ENCODE results near the gene KAZN. TPM values are rescaled to one million over a fixed set of nuclear protein-coding genes. Genes with fewer than 3 reads are reported as not detected.

Gene KAZN
- total and polyA plus RNA-seq, 9 donors, result 5.1 to 17.4 (median 14.3) TPM

DNA sequence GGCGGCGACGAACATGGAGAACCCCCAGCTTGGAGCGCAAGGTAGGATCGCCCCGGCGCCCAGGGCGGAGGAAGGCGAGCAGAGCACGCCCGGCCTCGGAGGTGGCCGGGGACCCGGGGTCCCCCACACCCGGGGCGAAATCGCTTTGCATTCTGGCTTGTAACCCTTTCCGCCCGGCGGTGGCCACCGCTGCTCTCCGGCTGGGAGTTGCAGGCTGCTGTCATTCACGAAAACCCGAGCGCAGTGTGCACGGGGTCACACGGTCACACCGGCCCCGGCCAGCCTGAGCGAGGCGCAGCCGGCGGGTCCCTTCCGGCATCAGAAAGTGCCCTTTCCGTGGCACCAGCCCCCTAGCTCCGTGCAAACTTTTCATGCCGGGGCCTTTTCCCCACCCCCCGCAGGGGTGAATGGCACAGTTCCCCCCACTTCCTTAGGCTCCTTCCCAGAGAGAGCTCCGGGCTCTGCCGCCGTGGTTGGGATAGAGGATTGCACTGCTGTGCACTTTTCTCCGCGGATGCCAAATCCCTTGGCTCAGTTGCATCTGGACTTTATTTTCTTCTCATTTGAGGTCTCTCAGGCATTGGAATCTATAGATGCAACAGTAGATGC is 802 bp downstream of the KAZN start:
- H3K36me3 ChIP-seq (ENCODE audit: control insufficient read depth, insufficient read depth, low read length), result no peaks in the 10 kb centered on the region
- peak overlapping the region; percentile 51 for H3K4me3 ChIP-seq (ENCODE audit: low read length)
- H3K4me1 ChIP-seq (ENCODE audit: control insufficient read depth, insufficient read depth, low read length), result peaks cover 35% of the 10 kb centered on the region
- no peak overlapping the region for H3K27ac ChIP-seq (ENCODE audit: low read length)
- under 1% methylated on average over 37 of the region's 43 CpGs for WGBS (ENCODE audit: insufficient coverage)
- no peaks in the 10 kb centered on the region for H3K9me3 ChIP-seq (replicated peaks; ENCODE audit: control insufficient read depth, low read depth, low read length)
- DNase-seq, result peak; percentile 23
- H3K27me3 ChIP-seq (ENCODE audit: control insufficient read depth, insufficient read depth, low read length), result peaks cover 40% of the 10 kb centered on the region

DNA sequence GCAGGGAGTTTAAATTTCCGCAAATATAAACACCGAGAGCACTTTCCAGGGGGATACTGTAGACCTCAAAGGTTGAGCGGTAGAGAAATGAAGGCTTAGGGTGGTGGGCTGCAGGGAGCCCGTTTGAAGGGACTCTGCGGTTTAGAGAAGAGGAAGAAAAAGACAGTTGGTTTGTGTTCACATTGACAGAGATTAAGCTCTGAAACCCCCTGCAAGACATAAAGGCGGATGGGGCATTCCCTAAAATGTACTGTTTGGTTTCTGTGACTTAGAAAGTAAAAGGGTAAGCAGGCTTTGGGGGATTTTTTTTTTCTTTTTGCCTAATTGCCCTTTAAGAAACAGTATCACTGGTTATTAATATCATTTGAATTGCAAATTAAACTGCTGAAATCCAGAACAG is 1.3 kb downstream of the KAZN start:
- Histone ChIP-seq H3K4me3 (ENCODE audit: low read length) (peak overlapping the region; percentile 51), H3K36me3 (ENCODE audit: control insufficient read depth, insufficient read depth, low read length) (no peaks in the 10 kb centered on the region), H3K27ac (ENCODE audit: low read length) (no peak overlapping the region), H3K4me1 (ENCODE audit: control insufficient read depth, insufficient read depth, low read length) (peaks cover 38% of the 10 kb centered on the region), H3K27me3 (ENCODE audit: control insufficient read depth, insufficient read depth, low read length) (peaks cover 40% of the 10 kb centered on the region), H3K9me3 (replicated peaks; ENCODE audit: control insufficient read depth, low read depth, low read length) (no peaks in the 10 kb centered on the region)
- DNase-seq, result no peak
- WGBS (ENCODE audit: insufficient coverage), result 24% methylated on average over 4 of the region's 6 CpGs

DNA sequence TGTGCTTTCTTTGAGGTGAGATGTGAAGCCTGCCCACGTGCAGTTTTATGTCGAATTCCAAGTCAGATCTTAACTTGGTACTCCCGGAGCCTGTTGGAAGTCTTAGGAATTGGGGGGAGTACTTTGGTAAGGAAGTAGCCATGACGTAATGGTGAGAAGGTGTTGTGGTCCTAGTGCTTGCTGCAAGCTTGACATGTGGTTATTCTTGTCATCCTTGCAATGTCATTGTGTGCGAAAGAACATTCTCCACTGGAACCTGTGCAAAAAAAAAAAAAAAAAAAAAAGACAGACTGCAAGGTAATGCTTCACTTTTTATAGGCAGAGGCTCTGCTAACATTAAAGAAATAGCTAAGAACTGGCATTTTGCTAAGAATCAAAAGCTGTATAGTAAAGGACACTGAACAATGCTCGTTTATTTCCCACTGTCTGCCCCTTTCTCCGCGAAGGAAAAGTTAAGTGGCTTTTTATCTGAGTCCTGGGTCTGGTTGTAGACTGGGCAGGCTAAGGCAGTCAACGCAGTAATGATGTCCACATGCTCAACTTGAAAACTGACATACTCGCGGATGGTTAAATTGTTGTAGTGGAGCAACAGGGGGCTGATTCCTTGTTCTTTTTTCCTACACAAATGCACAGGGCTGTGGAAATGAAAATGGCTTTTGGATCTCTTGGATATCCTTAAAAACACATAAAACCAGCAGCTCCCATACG is 2.1 kb downstream of the KAZN start:
- Histone ChIP-seq H3K9me3 (replicated peaks; ENCODE audit: control insufficient read depth, low read depth, low read length) (no peaks in the 10 kb centered on the region), H3K4me1 (ENCODE audit: control insufficient read depth, insufficient read depth, low read length) (peaks cover 38% of the 10 kb centered on the region), H3K4me3 (ENCODE audit: low read length) (no peak overlapping the region), H3K27me3 (ENCODE audit: control insufficient read depth, insufficient read depth, low read length) (peaks cover 40% of the 10 kb centered on the region), H3K27ac (ENCODE audit: low read length) (no peak overlapping the region), H3K36me3 (ENCODE audit: control insufficient read depth, insufficient read depth, low read length) (no peaks in the 10 kb centered on the region)
- peak; percentile 52 for DNase-seq
- WGBS (ENCODE audit: insufficient coverage), result 45% methylated on average over 4 of the region's 12 CpGs

DNA sequence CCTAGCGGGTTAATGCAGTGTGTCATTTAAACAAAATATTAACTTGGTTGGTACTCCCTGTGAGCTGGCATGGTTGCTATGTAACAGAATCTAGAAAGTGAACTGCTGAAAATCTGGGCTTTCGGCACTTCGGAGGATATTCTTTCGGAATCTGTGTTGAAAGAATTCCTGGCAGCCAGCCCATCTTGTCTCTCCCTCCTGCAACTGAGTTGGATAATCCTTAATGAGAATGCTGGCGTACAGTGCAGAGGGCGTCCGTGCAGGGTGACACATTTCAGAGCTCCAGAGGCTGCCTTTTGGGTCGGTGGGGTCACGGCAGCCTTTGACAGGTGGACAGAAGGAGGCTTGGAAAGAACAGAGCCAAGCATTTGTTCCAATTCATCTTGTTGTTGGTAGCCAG is 3.7 kb downstream of the KAZN start:
- H3K4me3 ChIP-seq (ENCODE audit: low read length), result no peak overlapping the region
- peaks cover 38% of the 10 kb centered on the region for H3K4me1 ChIP-seq (ENCODE audit: control insufficient read depth, insufficient read depth, low read length)
- H3K9me3 ChIP-seq (replicated peaks; ENCODE audit: control insufficient read depth, low read depth, low read length), result no peaks in the 10 kb centered on the region
- no peak overlapping the region for H3K27ac ChIP-seq (ENCODE audit: low read length)
- peak; percentile 79 for DNase-seq
- WGBS (ENCODE audit: insufficient coverage), result 16% methylated on average over 6 of the region's 9 CpGs
- peaks cover 36% of the 10 kb centered on the region for H3K27me3 ChIP-seq (ENCODE audit: control insufficient read depth, insufficient read depth, low read length)
- H3K36me3 ChIP-seq (ENCODE audit: control insufficient read depth, insufficient read depth, low read length), result no peaks in the 10 kb centered on the region

DNA sequence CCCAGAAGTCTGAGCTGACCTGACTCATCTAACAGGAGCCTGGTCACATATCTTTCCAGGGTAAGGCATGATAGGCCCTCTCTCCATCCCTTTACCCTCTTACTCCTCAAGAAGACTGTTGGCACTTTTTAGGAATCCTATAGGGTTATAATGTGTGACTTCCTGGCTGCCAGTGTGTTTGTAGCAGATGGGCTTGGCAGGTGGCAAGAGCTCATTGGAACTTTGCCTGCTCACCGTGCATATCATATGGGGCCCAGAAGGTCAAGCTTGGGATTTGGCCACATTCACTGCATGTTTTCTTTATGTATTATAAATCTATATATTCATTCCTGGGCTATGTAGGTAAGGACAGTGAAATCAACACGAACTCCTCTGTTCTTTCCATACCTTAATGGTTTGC is 5.2 kb downstream of the KAZN start:
- WGBS (ENCODE audit: insufficient coverage), result no CpG with 5 or more reads among the region's 2 CpGs
- DNase-seq, result no peak
- no peaks in the 10 kb centered on the region for H3K9me3 ChIP-seq (replicated peaks; ENCODE audit: control insufficient read depth, low read depth, low read length)
- no peak overlapping the region for H3K27ac ChIP-seq (ENCODE audit: low read length)
- H3K36me3 ChIP-seq (ENCODE audit: control insufficient read depth, insufficient read depth, low read length), result no peaks in the 10 kb centered on the region
- H3K4me1 ChIP-seq (ENCODE audit: control insufficient read depth, insufficient read depth, low read length), result peaks cover 30% of the 10 kb centered on the region
- peaks cover 23% of the 10 kb centered on the region for H3K27me3 ChIP-seq (ENCODE audit: control insufficient read depth, insufficient read depth, low read length)
- no peak overlapping the region for H3K4me3 ChIP-seq (ENCODE audit: low read length)

DNA sequence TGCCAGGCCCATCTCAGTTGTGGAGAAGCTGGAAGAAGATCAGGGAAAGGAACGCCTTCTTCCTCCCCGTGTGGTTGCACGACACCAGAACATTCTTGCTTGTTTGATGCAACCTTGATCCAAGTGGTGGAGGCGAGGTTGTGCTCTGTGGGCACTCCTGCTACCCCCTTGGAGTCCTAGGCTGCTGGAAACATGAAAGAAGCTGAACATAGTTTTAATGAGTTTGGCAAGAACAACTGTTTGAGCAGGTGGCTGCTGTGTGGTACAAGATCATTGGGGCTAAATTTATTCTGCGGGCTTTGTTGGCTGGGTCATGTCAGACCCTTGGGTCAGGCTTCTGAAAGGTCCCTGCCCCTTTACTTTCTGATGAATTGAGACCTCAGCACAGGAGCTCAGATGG is 5.9 kb downstream of the KAZN start:
- Histone ChIP-seq H3K4me1 (ENCODE audit: control insufficient read depth, insufficient read depth, low read length) (peaks cover 26% of the 10 kb centered on the region), H3K9me3 (replicated peaks; ENCODE audit: control insufficient read depth, low read depth, low read length) (no peaks in the 10 kb centered on the region), H3K4me3 (ENCODE audit: low read length) (no peak overlapping the region), H3K27ac (ENCODE audit: low read length) (no peak overlapping the region), H3K27me3 (ENCODE audit: control insufficient read depth, insufficient read depth, low read length) (peaks cover 19% of the 10 kb centered on the region), H3K36me3 (ENCODE audit: control insufficient read depth, insufficient read depth, low read length) (no peaks in the 10 kb centered on the region)
- 84% methylated on average over 5 of the region's 5 CpGs for WGBS (ENCODE audit: insufficient coverage)
- no peak for DNase-seq

DNA sequence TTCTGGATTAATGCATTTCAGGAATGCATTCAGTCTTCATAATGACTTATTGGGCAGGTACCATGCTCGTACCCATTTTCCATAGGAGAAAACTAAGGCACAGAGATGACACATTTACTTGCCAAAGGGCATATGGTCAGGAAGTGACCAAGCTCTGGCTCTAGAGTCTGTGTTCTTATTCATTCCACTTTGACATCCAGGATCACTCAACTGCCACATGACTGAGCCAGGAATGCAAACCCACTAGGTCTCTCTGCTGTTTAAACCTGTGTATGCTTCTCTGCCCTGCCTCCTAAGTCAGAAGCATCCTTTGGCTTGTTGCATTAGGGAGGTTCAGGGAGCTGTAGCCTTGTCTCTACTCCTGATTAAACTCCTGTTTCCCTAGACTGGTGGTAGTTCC is 7.5 kb downstream of the KAZN start:
- H3K36me3 ChIP-seq (ENCODE audit: control insufficient read depth, insufficient read depth, low read length), result no peaks in the 10 kb centered on the region
- H3K4me3 ChIP-seq (ENCODE audit: low read length), result no peak overlapping the region
- DNase-seq, result no peak
- H3K9me3 ChIP-seq (replicated peaks; ENCODE audit: control insufficient read depth, low read depth, low read length), result no peaks in the 10 kb centered on the region
- H3K27ac ChIP-seq (ENCODE audit: low read length), result no peak overlapping the region
- WGBS (ENCODE audit: insufficient coverage), result 100% methylated on average over 1 of the region's 1 CpG
- peaks cover 9% of the 10 kb centered on the region for H3K27me3 ChIP-seq (ENCODE audit: control insufficient read depth, insufficient read depth, low read length)
- peaks cover 19% of the 10 kb centered on the region for H3K4me1 ChIP-seq (ENCODE audit: control insufficient read depth, insufficient read depth, low read length)

DNA sequence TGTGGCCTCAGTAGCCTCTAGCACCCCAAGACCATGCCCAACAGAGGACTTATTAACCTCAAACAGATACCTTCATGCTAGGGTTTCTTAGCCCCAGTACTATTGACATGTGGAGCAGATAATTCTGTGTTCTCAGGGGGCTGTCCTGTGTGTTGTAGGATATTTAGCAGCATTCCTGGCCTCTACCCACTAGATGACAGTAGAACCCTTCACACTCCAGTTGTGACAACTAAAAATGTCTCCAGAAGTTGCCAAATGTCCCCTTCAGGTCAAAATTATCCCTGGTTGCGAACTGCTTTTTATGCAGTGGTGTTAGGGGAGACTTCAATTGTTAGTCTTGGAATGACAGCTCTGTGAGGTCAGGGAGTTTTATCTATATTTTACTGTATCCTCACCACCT is 8.1 kb downstream of the KAZN start:
- Histone ChIP-seq H3K9me3 (replicated peaks; ENCODE audit: control insufficient read depth, low read depth, low read length) (no peaks in the 10 kb centered on the region), H3K4me3 (ENCODE audit: low read length) (no peak overlapping the region), H3K27me3 (ENCODE audit: control insufficient read depth, insufficient read depth, low read length) (peaks cover 5% of the 10 kb centered on the region), H3K4me1 (ENCODE audit: control insufficient read depth, insufficient read depth, low read length) (peaks cover 19% of the 10 kb centered on the region), H3K27ac (ENCODE audit: low read length) (no peak overlapping the region), H3K36me3 (ENCODE audit: control insufficient read depth, insufficient read depth, low read length) (no peaks in the 10 kb centered on the region)
- WGBS (ENCODE audit: insufficient coverage), result no CpG with 5 or more reads among the region's 1 CpG
- DNase-seq, result peak; percentile 27

DNA sequence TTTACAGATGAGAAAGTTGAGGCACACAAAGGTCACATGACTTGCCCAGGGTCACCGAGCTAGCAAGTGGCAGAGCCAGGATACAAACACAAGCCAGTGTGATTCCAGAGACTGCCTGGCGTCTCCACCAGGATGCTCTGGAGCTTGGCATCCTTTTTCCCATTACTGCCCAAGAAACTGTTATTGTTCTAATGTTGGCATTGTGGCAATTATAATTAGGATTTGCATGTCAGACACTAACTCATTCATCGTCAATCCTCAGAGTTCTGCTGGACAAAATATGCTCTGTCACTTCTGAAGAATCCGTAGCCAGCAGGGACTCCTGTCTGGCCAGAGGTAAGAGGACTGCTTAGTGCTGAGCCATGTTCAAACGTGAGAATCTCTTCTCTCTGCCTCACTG is 8.8 kb downstream of the KAZN start:
- H3K4me3 ChIP-seq (ENCODE audit: low read length), result no peak overlapping the region
- H3K27me3 ChIP-seq (ENCODE audit: control insufficient read depth, insufficient read depth, low read length), result peaks cover 4% of the 10 kb centered on the region
- H3K4me1 ChIP-seq (ENCODE audit: control insufficient read depth, insufficient read depth, low read length), result peaks cover 16% of the 10 kb centered on the region
- whole genome bisulfite sequencing (ENCODE audit: insufficient coverage), result 93% methylated on average over 3 of the region's 5 CpGs
- H3K27ac ChIP-seq (ENCODE audit: low read length), result no peak overlapping the region
- no peaks in the 10 kb centered on the region for H3K36me3 ChIP-seq (ENCODE audit: control insufficient read depth, insufficient read depth, low read length)
- no peaks in the 10 kb centered on the region for H3K9me3 ChIP-seq (replicated peaks; ENCODE audit: control insufficient read depth, low read depth, low read length)
- no peak for DNase-seq

DNA sequence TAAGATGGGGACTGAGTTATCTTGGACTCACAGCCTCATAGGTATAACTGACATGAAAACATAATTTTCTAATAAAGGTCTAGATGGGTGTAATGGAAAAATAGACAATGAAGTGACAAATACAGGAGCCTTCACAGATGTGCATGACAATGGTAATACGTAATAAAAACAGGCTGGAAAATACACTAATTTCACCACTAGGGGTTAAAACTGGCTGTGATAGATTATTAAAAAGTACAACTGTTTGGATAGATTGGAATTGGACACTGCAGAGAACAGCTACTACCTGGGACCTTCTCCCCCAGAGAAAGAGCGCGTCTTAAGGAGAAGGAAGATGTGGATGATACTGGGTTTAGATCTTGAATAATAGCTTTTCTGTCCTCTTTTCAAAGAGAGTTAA is 9.8 kb downstream of the KAZN start:
- no peak for DNase-seq
- WGBS (ENCODE audit: insufficient coverage), result no CpG with 5 or more reads among the region's 3 CpGs
- Histone ChIP-seq H3K4me1 (ENCODE audit: control insufficient read depth, insufficient read depth, low read length) (peaks cover 12% of the 10 kb centered on the region), H3K4me3 (ENCODE audit: low read length) (no peak overlapping the region), H3K27ac (ENCODE audit: low read length) (no peak overlapping the region), H3K36me3 (ENCODE audit: control insufficient read depth, insufficient read depth, low read length) (no peaks in the 10 kb centered on the region), H3K9me3 (replicated peaks; ENCODE audit: control insufficient read depth, low read depth, low read length) (no peaks in the 10 kb centered on the region), H3K27me3 (ENCODE audit: control insufficient read depth, insufficient read depth, low read length) (peaks cover 3% of the 10 kb centered on the region)
